GM23338 (cell line): ENCODE measurements around the gene SLC5A7. TPM values are rescaled to one million over a fixed set of nuclear protein-coding genes. Genes with fewer than 3 reads are reported as not detected.

Source experiments
- ATAC-seq: fragments of 200-7000 bp; cut with Tn5 transposase; 3 replicates; pipeline ENCODE4 v1.9.1; 2020
- DNase-seq: peaks from one replicate; pipeline ENCODE4 v3.0.0-alpha.2; 2015; ENCODE audit warnings: low spot score
- H2AFZ ChIP-seq: fragments of 200-600 bp; sonication (generic); 2 replicates; pipeline ENCODE4 v1.8.0; 2016; ENCODE audit warnings: antibody characterized with exemption, mild to moderate bottlenecking, moderate library complexity
- H3F3A ChIP-seq: fragments of 200-600 bp; sonication (generic); replicated peaks from 2 replicates; pipeline ENCODE4 v1.8.0; 2017; ENCODE audit warnings: antibody characterized with exemption, mixed run types, low read depth
- H3K27ac ChIP-seq: fragments of 200-600 bp; sonication (generic); 2 replicates; pipeline ENCODE4 v1.6.1; 2016; ENCODE audit warnings: low read depth
- H3K27me3 ChIP-seq: fragments of 200-600 bp; sonication (generic); 2 replicates; pipeline ENCODE4 v1.8.0; 2016; ENCODE audit warnings: mild to moderate bottlenecking, mixed run types, moderate library complexity; ENCODE audit not compliant: insufficient read depth
- H3K36me3 ChIP-seq: fragments of 200-600 bp; sonication (generic); 2 replicates; pipeline ENCODE4 v1.8.0; 2016; ENCODE audit warnings: mild to moderate bottlenecking; ENCODE audit not compliant: insufficient read depth
- H3K4me1 ChIP-seq: fragments of 200-600 bp; sonication (generic); 2 replicates; pipeline ENCODE4 v1.8.0; 2016; ENCODE audit warnings: mild to moderate bottlenecking, moderate library complexity; ENCODE audit not compliant: insufficient read depth
- H3K4me2 ChIP-seq: fragments of 200-600 bp; sonication (generic); 2 replicates; pipeline ENCODE4 v1.7.1; 2017; ENCODE audit warnings: mixed run types
- H3K4me3 ChIP-seq: fragments of 200-600 bp; sonication (generic); 2 replicates; pipeline ENCODE4 v1.6.1; 2016; ENCODE audit warnings: mixed run types
- H3K79me2 ChIP-seq: fragments of 200-600 bp; sonication (generic); replicated peaks from 2 replicates; pipeline ENCODE4 v1.8.0; 2017; ENCODE audit warnings: mild to moderate bottlenecking; ENCODE audit not compliant: insufficient read depth
- H3K9me2 ChIP-seq: fragments of 200-600 bp; sonication (generic); 2 replicates; pipeline ENCODE4 v1.8.0; 2017; ENCODE audit not compliant: insufficient read depth
- H4K20me1 ChIP-seq: fragments of 200-600 bp; sonication (generic); replicated peaks from 2 replicates; pipeline ENCODE4 v1.8.0; 2017; ENCODE audit warnings: mild to moderate bottlenecking; ENCODE audit not compliant: insufficient read depth
- H3K27ac Mint-ChIP-seq: 2 replicates; pipeline ENCODE4 v1.8.0; 2020; ENCODE audit warnings: inconsistent platforms, mild to moderate bottlenecking, moderate library complexity, mixed read lengths
- H3K27me3 Mint-ChIP-seq: 3 replicates; pipeline ENCODE4 v1.8.0; 2022; ENCODE audit warnings: low read depth, mild to moderate bottlenecking, moderate library complexity, mixed read lengths, inconsistent platforms; ENCODE audit not compliant: insufficient read depth, poor library complexity
- H3K36me3 Mint-ChIP-seq: 3 replicates; pipeline ENCODE4 v1.8.0; 2021; ENCODE audit warnings: low read depth, mild to moderate bottlenecking, inconsistent platforms, moderate library complexity, mixed read lengths
- H3K4me1 Mint-ChIP-seq: 3 replicates; pipeline ENCODE4 v1.8.0; 2020; ENCODE audit warnings: mild to moderate bottlenecking, inconsistent platforms, mixed read lengths
- H3K4me3 Mint-ChIP-seq: 3 replicates; pipeline ENCODE4 v1.8.0; 2021; ENCODE audit warnings: moderate library complexity, mild to moderate bottlenecking, inconsistent platforms, mixed read lengths
- H3K9me3 Mint-ChIP-seq: 3 replicates; pipeline ENCODE4 v1.8.0; 2020; ENCODE audit warnings: moderate library complexity, mild to moderate bottlenecking, inconsistent platforms, mixed read lengths
- CREB1 ChIP-seq: fragments of 250-450 bp; sonication (Bioruptor Pico); IDR thresholded peaks from 2 replicates; pipeline ENCODE4 v1.5.0; 2020; ENCODE audit warnings: low read depth, mild to moderate bottlenecking, moderate library complexity
- CTCF ChIP-seq, 2 experiments: fragments of 200-600 bp in 1 of 2; sonication (generic) in 1 of 2; conservative IDR thresholded peaks; 2 replicates each; pipeline versions ENCODE4 v1.5.1 to v1.6.1; 2016 to 2017; ENCODE audit warnings: antibody characterized with exemption in 2 of 2, low read depth in 2 of 2, mild to moderate bottlenecking in 2 of 2, moderate library complexity in 1 of 2
- ETS1 ChIP-seq: IDR thresholded peaks from 2 replicates; pipeline ENCODE4 v1.6.1; 2016; ENCODE audit warnings: antibody characterized with exemption
- EZH2 ChIP-seq: fragments of 200-600 bp; sonication (generic); IDR thresholded peaks from one replicate; pipeline ENCODE4 v1.8.0; 2017; ENCODE audit warnings: antibody characterized with exemption, mild to moderate bottlenecking, low read depth; ENCODE audit not compliant: unreplicated experiment
- EZH2phosphoT487 ChIP-seq: fragments of 200-600 bp; sonication (generic); IDR thresholded peaks from one replicate; pipeline ENCODE4 v1.8.1; 2018; ENCODE audit warnings: antibody characterized with exemption; ENCODE audit not compliant: unreplicated experiment
- NANOG ChIP-seq: IDR thresholded peaks from 2 replicates; pipeline ENCODE4 v1.6.1; 2016; ENCODE audit warnings: antibody characterized with exemption, borderline replicate concordance
- STAT1 ChIP-seq: IDR thresholded peaks from one replicate; pipeline ENCODE4 v1.6.1; 2016; ENCODE audit warnings: antibody characterized with exemption; ENCODE audit not compliant: unreplicated experiment
- ZNF114 ChIP-seq: fragments of 250-450 bp; sonication (Bioruptor Pico); IDR thresholded peaks from 2 replicates; pipeline ENCODE4 v1.5.0; 2020; ENCODE audit warnings: mild to moderate bottlenecking, moderate library complexity
- ZNF462 ChIP-seq: fragments of 250-450 bp; sonication (Bioruptor Pico); IDR thresholded peaks from 2 replicates; pipeline ENCODE4 v1.5.0; 2020; ENCODE audit warnings: mild to moderate bottlenecking, moderate library complexity
- polyA plus RNA-seq: library from polyadenylated mRNA; unstranded; fragments of >200 nt; fragmentation: Nextera tagmentation; extraction: Ambion mirVana; gene quantifications from 2 replicates; pipeline ENCODE4 v1.2.1, GENCODE V29; 2016
- total RNA-seq: library from RNA; depleted of rRNA; stranded (reverse); fragments of >200 nt; shearing (Covaris generic); gene quantifications from 2 replicates; pipeline ENCODE4 v1.2.3, GENCODE V29; 2014

The SLC5A7 gene
- total and polyA plus RNA-seq, 2 experiments from 2014 or later: 0.05 to 0.17 TPM

- TF ChIP-seq ZNF462 (CRISPR knock-in tag): no peak
- TF ChIP-seq CTCF (conservative IDR thresholded peaks at IDR 0.05; ENCODE audit: low read depth in 2 of 2): no peak
- no peak for TF ChIP-seq ZNF114 (CRISPR knock-in tag)
- TF ChIP-seq CREB1 (CRISPR knock-in tag): no peak
- TF ChIP-seq EZH2: no peak
These were observed 39.9 kb downstream of the SLC5A7 start (continued) for GRCh38 chr2:108026092-108026794.

- Histone ChIP-seq H3K4me2 (no peak overlapping the region), H2AFZ (no peak overlapping the region), H3K9me2 (0 out of 2 replicates have a peak, but pooled peaks cover 5% of the 10 kb centered on the region), H4K20me1 (no peaks in the 10 kb centered on the region), H3F3A (no peaks in the 10 kb centered on the region), H3K36me3 (peaks cover 5% of the 10 kb centered on the region; the same call in 1 of the 2 replicates), H3K27me3 (no peaks in the 10 kb centered on the region), H3K27ac (no peak overlapping the region), H3K4me1 (peaks cover 18% of the 10 kb centered on the region), H3K79me2 (no peaks in the 10 kb centered on the region), H3K4me3 (no peak overlapping the region)
- H3K36me3 Mint-ChIP-seq: peaks cover 21% of the 10 kb centered on the region
- H3K9me3 Mint-ChIP-seq: peaks cover 24% of the 10 kb centered on the region
- DNase-seq: no peak
- no peak overlapping the region for H3K4me3 Mint-ChIP-seq
- peaks cover 2% of the 10 kb centered on the region for H3K27me3 Mint-ChIP-seq
- peaks cover 16% of the 10 kb centered on the region for H3K4me1 Mint-ChIP-seq
- ATAC-seq: no peak
- H3K27ac Mint-ChIP-seq: no peak overlapping the region
- TF ChIP-seq EZH2 (no peak), STAT1 (no peak), CTCF (conservative IDR thresholded peaks at IDR 0.05; ENCODE audit: low read depth in 2 of 2) (no peak), ETS1 (no peak), CREB1 (CRISPR knock-in tag) (no peak), NANOG (no peak), EZH2phosphoT487 (no peak)
These were observed 43.2 kb downstream of the SLC5A7 start for GRCh38 chr2:108029496-108029895.
